Mucosa of descending colon (tissue), 3 donors: ENCODE measurements around the gene TAF8. TPM values are rescaled to one million over a fixed set of nuclear protein-coding genes. Genes with fewer than 3 reads are reported as not detected.

Experiments
- ATAC-seq: fragments of 200-7000 bp; cut with Tn5 transposase; one replicate; pipeline ENCODE4 v1.9.1; 2020; ENCODE audit warnings: mild to moderate bottlenecking, moderate library complexity
- DNase-seq, 3 donors: peaks; one replicate each; pipeline ENCODE4 v3.0.0-alpha.2; 2020
- H3K36me3 ChIP-seq: fragments of 200-600 bp; one replicate; pipeline ENCODE4 v1.8.0; 2021; ENCODE audit warnings: low read depth, mild to moderate bottlenecking
- H3K4me1 ChIP-seq: fragments of 200-600 bp; one replicate; pipeline ENCODE4 v1.8.0; 2021; ENCODE audit warnings: low read depth, mild to moderate bottlenecking
- H3K4me3 ChIP-seq: fragments of 200-600 bp; one replicate; pipeline ENCODE4 v1.8.0; 2021; ENCODE audit warnings: mild to moderate bottlenecking
- H3K9me3 ChIP-seq: fragments of 200-600 bp; one replicate; pipeline ENCODE4 v1.8.0; 2021; ENCODE audit warnings: mild to moderate bottlenecking
- CTCF ChIP-seq: fragments of 200-600 bp; IDR thresholded peaks from one replicate; pipeline ENCODE4 v1.8.0; 2022; ENCODE audit warnings: antibody characterized with exemption, mild to moderate bottlenecking
- intact Hi-C, 2 donors: fragments of 100-400 bp; cut with DNase I in 1 of 2; cut with micrococcal nuclease in 1 of 2; formaldehyde crosslinking; loops; one replicate each; pipeline versions ENCODE4 v1.11.0 to v1.11.1; 2022; cut with DNase I, micrococcal nuclease
- total RNA-seq, 3 donors: library from RNA; stranded (reverse); fragmentation: NEBNext Ultra II Directional in 2 of 3; extraction: Animal tissue kit (Norgen Biotek cat#: 25700) in 2 of 3; gene quantifications; one replicate each; pipeline versions ENCODE4 v1.2.1 to v1.2.4, GENCODE V29; 2021 to 2023
- donor health status: DM: no; HTN: no; CAD: no; lungs with moderate emphysema.
- donor health status: DM: no; HTN: no; CAD: no.
- donor health status: DM: no; HTN: yes; CAD: no.

TAF8 gene
- total RNA-seq, 3 donors from 2014 or later, result 22.1 to 35.2 (median 25.0) TPM

GRCh38 chr6:42084889-42085288, 34.6 kb downstream of the TAF8 start:
- TF ChIP-seq CTCF, result no peak
- ATAC-seq, result no peak
- no peaks in the 10 kb centered on the region for H3K36me3 ChIP-seq
- H3K9me3 ChIP-seq, result no peaks in the 10 kb centered on the region
- intact Hi-C loops, result no loop called here
- H3K4me3 ChIP-seq, result no peak overlapping the region
- H3K4me1 ChIP-seq, result no peaks in the 10 kb centered on the region
- DNase-seq, result no peak

- no peak for TF ChIP-seq CTCF
- H3K36me3 ChIP-seq, result no peaks in the 10 kb centered on the region
- intact Hi-C loops, result no loop called here
- no peaks in the 10 kb centered on the region for H3K9me3 ChIP-seq
- ATAC-seq, result no peak
- H3K4me3 ChIP-seq, result no peak overlapping the region
- DNase-seq, result no peak
- no peaks in the 10 kb centered on the region for H3K4me1 ChIP-seq
Measured at GRCh38 chr6:42086046-42087035, 36.0 kb downstream of the TAF8 start.

GRCh38 chr6:42088101-42088591, 37.8 kb downstream of the TAF8 start:
- Histone ChIP-seq H3K4me3 (no peak overlapping the region), H3K36me3 (no peaks in the 10 kb centered on the region), H3K9me3 (no peaks in the 10 kb centered on the region), H3K4me1 (no peaks in the 10 kb centered on the region)
- DNase-seq (no peak), ATAC-seq (no peak)
- TF ChIP-seq CTCF, result no peak
- intact Hi-C loops, result no loop called here

GRCh38 chr6:42090819-42091717, 40.7 kb downstream of the TAF8 start:
- H3K4me3 ChIP-seq, result no peak overlapping the region
- H3K36me3 ChIP-seq, result no peaks in the 10 kb centered on the region
- no peak for TF ChIP-seq CTCF
- ATAC-seq (no peak), DNase-seq (no peak)
- no peaks in the 10 kb centered on the region for H3K4me1 ChIP-seq
- intact Hi-C loops, result no loop called here
- no peaks in the 10 kb centered on the region for H3K9me3 ChIP-seq

GRCh38 chr6:42091718-42092023, 41.3 kb downstream of the TAF8 start:
- Histone ChIP-seq H3K9me3 (no peaks in the 10 kb centered on the region), H3K4me1 (no peaks in the 10 kb centered on the region), H3K36me3 (no peaks in the 10 kb centered on the region), H3K4me3 (no peak overlapping the region)
- intact Hi-C loops, result no loop called here
- DNase-seq (no peak), ATAC-seq (no peak)
- no peak for TF ChIP-seq CTCF
